ENCODE results near the gene TUBAL3.

DNA sequence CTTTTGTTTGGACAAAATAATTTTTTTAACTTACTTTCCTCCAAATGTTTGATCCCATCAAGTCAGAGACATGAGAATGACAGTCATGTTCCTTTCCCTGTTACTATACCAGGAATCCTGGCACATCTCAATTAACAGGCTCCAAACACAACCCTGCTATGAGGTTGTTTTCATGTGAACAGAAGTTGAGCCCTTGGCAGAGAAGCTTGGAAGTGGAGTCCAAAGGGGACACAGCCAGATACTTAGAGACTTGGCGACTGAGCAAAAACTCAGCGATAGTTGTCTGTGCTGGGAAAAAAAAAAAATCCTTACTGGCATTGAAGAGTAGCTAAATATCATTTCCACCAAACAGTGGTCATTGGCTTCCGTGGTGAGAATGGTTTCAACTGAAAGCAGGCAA, 12.8 kb downstream of the TUBAL3 start:
- TF ChIP-seq, protein P1, sequence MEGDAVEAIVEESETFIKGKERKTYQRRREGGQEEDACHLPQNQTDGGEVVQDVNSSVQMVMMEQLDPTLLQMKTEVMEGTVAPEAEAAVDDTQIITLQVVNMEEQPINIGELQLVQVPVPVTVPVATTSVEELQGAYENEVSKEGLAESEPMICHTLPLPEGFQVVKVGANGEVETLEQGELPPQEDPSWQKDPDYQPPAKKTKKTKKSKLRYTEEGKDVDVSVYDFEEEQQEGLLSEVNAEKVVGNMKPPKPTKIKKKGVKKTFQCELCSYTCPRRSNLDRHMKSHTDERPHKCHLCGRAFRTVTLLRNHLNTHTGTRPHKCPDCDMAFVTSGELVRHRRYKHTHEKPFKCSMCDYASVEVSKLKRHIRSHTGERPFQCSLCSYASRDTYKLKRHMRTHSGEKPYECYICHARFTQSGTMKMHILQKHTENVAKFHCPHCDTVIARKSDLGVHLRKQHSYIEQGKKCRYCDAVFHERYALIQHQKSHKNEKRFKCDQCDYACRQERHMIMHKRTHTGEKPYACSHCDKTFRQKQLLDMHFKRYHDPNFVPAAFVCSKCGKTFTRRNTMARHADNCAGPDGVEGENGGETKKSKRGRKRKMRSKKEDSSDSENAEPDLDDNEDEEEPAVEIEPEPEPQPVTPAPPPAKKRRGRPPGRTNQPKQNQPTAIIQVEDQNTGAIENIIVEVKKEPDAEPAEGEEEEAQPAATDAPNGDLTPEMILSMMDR (conservative IDR thresholded peaks at IDR 0.05; ENCODE audit: low read depth, low read length): no peak
- no peak for TF ChIP-seq EZH2 (IDR thresholded peaks at IDR 0.05; ENCODE audit: borderline replicate concordance, low read depth, low read length, poor library complexity, severe bottlenecking)

Data from A673 (cell line).